Measurements from ENCODE around the gene GPSM3.

GRCh38 chr6:32175711-32176475 lies 16.6 kb downstream of the GPSM3 start, which contains the start of gene AGPAT1:
- TF ChIP-seq EZH2 (IDR thresholded peaks at IDR 0.05; ENCODE audit: borderline replicate concordance, low read depth, low read length, poor library complexity, severe bottlenecking) (no peak), CTCF (conservative IDR thresholded peaks at IDR 0.05; ENCODE audit: low read depth, low read length) (no peak)

All from A673 (cell line).